HG02970 (cell line): ENCODE data around the gene TMEM229B.

Source experiments
- ATAC-seq: cut with Tn5 transposase; IDR thresholded peaks from one replicate; pipeline ENCODE4 v1.9.1; 2021; ENCODE audit warnings: mild to moderate bottlenecking, moderate library complexity, moderate number of reproducible peaks; ENCODE audit not compliant: unreplicated experiment, low FRiP score

TMEM229B gene

DNA sequence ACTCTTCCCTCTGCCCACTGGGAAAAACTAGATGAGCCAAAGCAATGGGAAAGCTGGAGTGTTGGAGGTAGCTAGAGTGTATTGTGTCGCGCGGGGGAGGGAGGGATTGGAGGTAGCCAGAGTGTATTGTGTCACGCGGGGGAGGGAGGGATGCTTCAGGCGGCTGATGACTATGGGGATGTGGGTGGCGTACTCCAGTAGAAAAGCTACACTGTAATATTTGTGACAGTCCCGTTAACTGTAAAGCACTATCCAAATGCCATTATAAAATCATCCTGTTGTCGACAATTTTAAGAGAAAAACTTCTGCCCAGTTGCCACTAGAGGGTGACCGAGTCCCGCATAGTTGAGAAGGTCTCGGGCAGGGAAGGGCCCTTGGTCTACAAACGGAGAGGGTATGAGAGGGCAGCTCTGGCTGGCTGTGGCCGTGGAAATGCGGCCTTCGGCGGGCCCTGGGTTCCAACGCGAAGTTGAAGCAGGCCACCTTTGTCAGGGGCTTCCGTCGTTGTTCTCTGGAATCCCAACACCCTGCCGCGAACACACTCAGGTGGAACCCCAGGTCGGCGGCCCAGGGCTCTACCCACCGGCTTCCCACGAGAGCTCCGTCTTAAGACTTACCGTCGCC is 61.4 kb downstream of the TMEM229B start:
- ATAC-seq: no peak

DNA sequence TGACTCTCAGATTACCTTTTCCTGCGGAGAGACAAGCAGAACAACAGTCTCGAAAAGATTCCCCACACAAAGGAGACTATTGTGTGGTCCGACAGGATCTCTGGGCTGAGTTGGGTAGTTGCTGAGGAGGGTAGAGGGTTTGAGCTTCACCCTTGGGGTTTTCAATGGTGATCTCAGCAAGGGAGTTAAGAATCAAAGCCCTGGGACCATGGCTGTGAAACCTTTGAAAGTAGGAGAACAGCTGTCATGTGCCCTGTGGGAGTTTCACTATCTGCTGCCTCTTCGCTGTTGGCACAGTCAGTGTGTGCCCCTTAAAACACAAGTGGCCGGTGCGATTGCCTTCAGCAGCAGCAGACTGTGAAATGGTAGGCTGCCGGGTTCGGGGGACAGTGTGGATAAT is 62.4 kb downstream of the TMEM229B start:
- ATAC-seq: no peak

DNA sequence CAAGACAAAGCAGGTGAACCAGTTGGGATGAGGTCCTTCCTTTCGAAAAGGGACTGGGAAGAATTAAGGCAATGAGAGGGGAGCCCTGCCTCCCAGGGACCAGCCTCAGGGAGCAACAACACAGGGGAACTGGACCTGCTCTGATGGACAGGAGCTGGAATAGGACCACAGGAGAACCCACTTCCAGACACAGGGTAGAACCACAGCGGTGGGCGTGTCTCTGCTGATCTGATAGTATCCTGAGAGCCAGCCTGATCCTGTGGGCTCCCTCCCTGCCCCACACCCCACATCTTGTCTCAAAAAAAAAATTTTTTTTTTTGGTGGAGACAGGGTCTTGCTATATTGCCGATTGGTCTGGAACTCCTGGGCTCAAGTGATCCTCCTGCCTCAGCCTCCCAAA is 62.9 kb downstream of the TMEM229B start:
- ATAC-seq: no peak

DNA sequence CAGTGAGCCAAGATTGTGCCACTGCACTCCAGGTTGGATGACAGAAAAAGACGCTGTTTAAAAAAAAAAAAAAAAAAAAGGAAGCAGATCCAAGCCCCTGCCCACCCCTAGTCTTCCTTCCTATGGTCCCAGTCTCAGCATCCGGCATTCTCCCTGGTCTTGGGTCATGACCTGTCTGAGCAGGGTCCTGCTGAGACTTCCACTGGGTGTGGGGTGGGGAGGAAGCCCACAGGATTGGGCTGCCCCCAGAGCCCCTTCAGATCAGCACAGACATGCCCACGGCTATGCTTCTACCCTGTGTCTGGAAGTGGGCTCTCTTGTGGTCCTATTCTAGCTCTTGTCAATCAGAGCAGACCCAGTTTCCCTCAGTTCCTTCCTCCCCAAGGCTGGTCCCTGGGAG is 64.0 kb downstream of the TMEM229B start:
- no peak for ATAC-seq

DNA sequence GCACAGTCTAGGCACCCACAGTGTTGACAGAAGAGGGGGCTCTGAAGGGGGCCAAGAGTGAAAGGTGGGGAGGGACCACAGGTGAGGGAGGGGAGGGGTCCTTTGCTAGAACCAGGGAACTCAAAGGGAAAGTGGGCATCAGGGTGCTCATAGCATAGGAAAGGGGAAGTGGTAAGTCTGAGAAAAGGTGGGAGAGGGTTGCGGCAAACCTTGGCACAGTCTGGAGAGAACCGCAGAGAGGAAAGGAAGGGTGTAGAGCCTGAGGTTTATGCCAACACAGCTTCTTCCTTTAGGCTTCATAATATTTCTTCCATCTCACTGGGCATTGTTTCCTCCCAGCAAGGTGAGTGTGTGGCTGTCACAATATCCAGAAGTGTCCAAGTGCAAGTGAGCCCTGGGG is 65.1 kb downstream of the TMEM229B start:
- no peak for ATAC-seq

DNA sequence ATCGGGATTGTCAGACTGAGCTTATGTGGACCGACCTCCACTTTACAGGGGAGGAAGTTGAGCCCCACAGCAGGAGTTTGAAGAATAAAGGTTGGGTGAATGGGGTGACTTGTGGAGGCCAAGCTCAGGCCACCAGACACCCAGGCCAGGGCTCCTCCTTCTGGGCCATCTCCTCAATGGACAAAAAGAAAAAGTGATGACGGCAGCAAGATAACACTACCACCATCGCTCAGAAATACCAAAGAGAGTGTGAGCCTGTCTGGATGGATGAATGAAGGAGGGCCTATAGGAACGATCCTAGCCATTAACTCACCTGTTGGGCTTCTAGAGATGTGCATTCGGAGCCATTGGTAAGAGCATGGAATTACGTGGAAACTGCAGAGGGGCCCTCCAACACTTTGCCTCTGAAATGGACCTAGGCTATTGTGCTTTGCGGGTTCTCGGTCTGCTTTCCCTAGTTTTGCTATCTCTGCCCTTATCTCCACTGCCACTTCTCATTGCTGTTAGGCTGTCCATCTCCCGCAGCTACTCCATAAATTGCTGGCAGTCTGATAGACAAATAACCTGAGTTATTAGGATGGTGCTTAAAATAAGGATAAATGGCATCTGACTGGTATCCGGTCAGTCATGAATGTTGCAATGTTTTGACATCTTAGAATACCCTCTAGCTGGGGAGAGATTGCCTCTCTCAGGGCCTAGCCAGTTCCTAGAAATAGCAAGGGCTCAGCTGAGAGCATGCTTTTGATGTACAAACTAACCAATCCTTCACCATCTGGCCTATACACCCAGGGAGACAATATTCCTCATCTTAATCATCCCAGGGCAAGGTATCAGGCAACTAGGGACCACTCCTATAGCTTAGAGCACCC is 66.9 kb downstream of the TMEM229B start:
- ATAC-seq: no peak
